ENCODE results near the gene RBM28.

RBM28 gene

GRCh38 chr7:128373606-128374005 is 29.9 kb upstream of the RBM28 start:
- no peak for DNase-seq

GRCh38 chr7:128370491-128370890 is 26.8 kb upstream of the RBM28 start:
- DNase-seq = no peak

GRCh38 chr7:128366986-128367385 is 23.3 kb upstream of the RBM28 start:
- DNase-seq = no peak

GRCh38 chr7:128366300-128366699 is 22.6 kb upstream of the RBM28 start:
- DNase-seq = no peak

GRCh38 chr7:128365432-128365831 is 21.7 kb upstream of the RBM28 start:
- DNase-seq = no peak

- no peak for DNase-seq
Measured at GRCh38 chr7:128364166-128364870, 20.6 kb upstream of the RBM28 start.

GRCh38 chr7:128363261-128363721 is 19.6 kb upstream of the RBM28 start:
- DNase-seq = no peak

GRCh38 chr7:128362670-128363069 is 19.0 kb upstream of the RBM28 start:
- no peak for DNase-seq

- peak; percentile 29 for DNase-seq
Measured at GRCh38 chr7:128361411-128362379, 18.0 kb upstream of the RBM28 start, which contains the start of gene PRRT4. TSS of gene PRRT4 (minus strand) at chr7:128361690.

- DNase-seq = no peak
Measured at GRCh38 chr7:128360359-128360678, 16.6 kb upstream of the RBM28 start.

GRCh38 chr7:128359939-128360338 is 16.2 kb upstream of the RBM28 start:
- no peak for DNase-seq

- no peak for DNase-seq
Measured at GRCh38 chr7:128359336-128359735, 15.6 kb upstream of the RBM28 start.

- no peak for DNase-seq
Measured at GRCh38 chr7:128358233-128358632, 14.5 kb upstream of the RBM28 start.

GRCh38 chr7:128357217-128357613 is 13.5 kb upstream of the RBM28 start:
- no peak for DNase-seq

- DNase-seq = no peak
Measured at GRCh38 chr7:128356546-128357216, 13.0 kb upstream of the RBM28 start.

GRCh38 chr7:128353610-128354009 is 9.9 kb upstream of the RBM28 start:
- no peak for DNase-seq

- DNase-seq = no peak
Measured at GRCh38 chr7:128353189-128353588, 9.5 kb upstream of the RBM28 start.

GRCh38 chr7:128352636-128353035 is 8.9 kb upstream of the RBM28 start:
- DNase-seq = no peak

- DNase-seq = no peak
Measured at GRCh38 chr7:128352153-128352537, 8.4 kb upstream of the RBM28 start.

GRCh38 chr7:128351296-128352152 is 7.8 kb upstream of the RBM28 start:
- DNase-seq = no peak

- no peak for DNase-seq
Measured at GRCh38 chr7:128350708-128351295, 7.1 kb upstream of the RBM28 start.

- no peak for DNase-seq
Measured at GRCh38 chr7:128349466-128349825, 5.7 kb upstream of the RBM28 start.

Measured in activated gamma-delta T cell (primary cell).